ENCODE measurements around the gene GINS1.
"Not testable (repeated sequence)": the region's sequence is repeated elsewhere in the genome, so short reads cannot be mapped to it uniquely, and the experiment has no call there.

GINS1 gene

GRCh38 chr20:25471020-25471419 lies 63.5 kb downstream of the GINS1 start:
- H3K36me3 ChIP-seq (ENCODE audit: control insufficient read depth, insufficient read depth, low read length): no peaks in the 10 kb centered on the region
- no peaks in the 10 kb centered on the region for H3K27me3 ChIP-seq (replicated peaks; ENCODE audit: control insufficient read depth, insufficient read depth, low read length)
- no peak overlapping the region for H3K4me3 ChIP-seq (replicated peaks; ENCODE audit: low read depth, low read length)
- TF ChIP-seq, protein P1, sequence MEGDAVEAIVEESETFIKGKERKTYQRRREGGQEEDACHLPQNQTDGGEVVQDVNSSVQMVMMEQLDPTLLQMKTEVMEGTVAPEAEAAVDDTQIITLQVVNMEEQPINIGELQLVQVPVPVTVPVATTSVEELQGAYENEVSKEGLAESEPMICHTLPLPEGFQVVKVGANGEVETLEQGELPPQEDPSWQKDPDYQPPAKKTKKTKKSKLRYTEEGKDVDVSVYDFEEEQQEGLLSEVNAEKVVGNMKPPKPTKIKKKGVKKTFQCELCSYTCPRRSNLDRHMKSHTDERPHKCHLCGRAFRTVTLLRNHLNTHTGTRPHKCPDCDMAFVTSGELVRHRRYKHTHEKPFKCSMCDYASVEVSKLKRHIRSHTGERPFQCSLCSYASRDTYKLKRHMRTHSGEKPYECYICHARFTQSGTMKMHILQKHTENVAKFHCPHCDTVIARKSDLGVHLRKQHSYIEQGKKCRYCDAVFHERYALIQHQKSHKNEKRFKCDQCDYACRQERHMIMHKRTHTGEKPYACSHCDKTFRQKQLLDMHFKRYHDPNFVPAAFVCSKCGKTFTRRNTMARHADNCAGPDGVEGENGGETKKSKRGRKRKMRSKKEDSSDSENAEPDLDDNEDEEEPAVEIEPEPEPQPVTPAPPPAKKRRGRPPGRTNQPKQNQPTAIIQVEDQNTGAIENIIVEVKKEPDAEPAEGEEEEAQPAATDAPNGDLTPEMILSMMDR (IDR thresholded peaks at IDR 0.05; ENCODE audit: insufficient read depth, low read length, poor library complexity, severe bottlenecking): no peak
- no peak for DNase-seq (ENCODE audit: extremely low read depth, insufficient read length)

DNA sequence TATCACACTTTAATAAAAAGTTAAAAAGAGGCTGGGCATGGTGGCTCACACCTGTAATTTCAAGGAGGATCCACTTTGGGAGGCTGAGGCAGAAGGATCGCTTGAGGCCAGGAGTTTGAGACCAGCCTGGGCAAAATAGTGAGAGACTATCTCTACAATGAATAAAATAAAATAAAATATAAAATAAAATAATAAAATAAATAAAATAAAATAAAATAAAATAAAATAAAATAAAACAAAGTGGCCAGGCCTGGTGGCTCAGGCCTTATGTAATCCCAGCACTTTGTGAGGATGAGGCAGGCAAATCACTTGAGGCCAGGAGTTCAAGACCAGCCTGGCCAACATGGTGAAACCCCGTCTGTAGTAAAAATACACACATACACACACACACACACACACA lies 65.8 kb downstream of the GINS1 start:
- H3K4me3 ChIP-seq (replicated peaks; ENCODE audit: low read depth, low read length): not testable (repeated sequence)

DNA sequence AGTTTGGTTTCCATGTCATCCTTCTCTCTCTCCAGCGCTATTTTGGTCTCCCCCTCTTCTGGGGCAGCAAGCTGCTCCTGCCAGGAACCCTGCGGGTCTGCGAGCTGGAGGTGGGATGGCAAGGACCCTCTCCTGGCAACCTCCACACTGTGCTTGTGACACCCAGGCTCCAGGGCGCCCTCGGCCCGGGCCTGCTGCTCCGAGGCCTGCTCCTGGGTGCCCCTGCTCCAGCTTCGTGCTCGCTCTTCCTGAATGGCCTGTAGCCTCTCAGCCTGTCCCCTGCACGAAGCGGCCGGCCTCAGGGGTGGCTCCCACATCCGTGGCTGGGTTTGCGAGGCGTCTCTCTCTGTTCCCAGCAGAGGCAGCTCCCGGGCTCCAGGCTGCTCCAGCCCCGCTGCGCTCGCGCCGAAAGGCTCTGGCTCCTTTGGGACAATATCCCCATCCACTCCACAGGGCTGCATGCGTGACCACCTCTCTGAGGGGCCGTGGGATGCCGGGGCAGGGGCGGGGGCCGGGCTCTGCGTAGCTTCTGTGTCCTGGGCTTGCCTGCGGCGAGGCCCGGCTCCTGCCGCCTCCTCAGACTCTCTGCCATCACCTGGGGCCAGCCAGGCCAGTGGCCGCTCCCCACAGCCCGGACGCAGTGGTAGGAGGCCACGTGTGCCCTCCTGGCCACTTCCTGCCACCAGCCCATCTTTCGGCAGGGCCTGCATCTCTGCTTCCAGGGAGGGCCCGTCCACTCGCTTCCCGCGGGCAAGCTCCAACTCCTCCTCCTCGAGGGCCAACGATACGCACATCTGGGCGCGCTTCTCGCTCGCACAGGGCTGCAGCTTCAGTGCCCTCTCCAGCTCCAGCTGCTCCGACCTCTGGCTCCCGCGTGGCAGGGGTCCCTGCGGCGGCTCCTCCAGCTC lies 68.9 kb downstream of the GINS1 start:
- Histone ChIP-seq H3K36me3 (ENCODE audit: control insufficient read depth, insufficient read depth, low read length) (no peaks in the 10 kb centered on the region), H3K4me3 (replicated peaks; ENCODE audit: low read depth, low read length) (no peak overlapping the region), H3K27me3 (replicated peaks; ENCODE audit: control insufficient read depth, insufficient read depth, low read length) (no peaks in the 10 kb centered on the region; the same call in 1 of the 2 replicates)
- DNase-seq (ENCODE audit: extremely low read depth, insufficient read length): no peak
- TF ChIP-seq, protein P1 (IDR thresholded peaks at IDR 0.05; ENCODE audit: insufficient read depth, low read length, poor library complexity, severe bottlenecking): no peak

More for the DNA sequence above, 65.8 kb downstream of the GINS1 start:
- not testable (repeated sequence) for H3K27me3 ChIP-seq (replicated peaks; ENCODE audit: control insufficient read depth, insufficient read depth, low read length); H3K36me3 ChIP-seq (ENCODE audit: control insufficient read depth, insufficient read depth, low read length); DNase-seq (ENCODE audit: extremely low read depth, insufficient read length)

DNA sequence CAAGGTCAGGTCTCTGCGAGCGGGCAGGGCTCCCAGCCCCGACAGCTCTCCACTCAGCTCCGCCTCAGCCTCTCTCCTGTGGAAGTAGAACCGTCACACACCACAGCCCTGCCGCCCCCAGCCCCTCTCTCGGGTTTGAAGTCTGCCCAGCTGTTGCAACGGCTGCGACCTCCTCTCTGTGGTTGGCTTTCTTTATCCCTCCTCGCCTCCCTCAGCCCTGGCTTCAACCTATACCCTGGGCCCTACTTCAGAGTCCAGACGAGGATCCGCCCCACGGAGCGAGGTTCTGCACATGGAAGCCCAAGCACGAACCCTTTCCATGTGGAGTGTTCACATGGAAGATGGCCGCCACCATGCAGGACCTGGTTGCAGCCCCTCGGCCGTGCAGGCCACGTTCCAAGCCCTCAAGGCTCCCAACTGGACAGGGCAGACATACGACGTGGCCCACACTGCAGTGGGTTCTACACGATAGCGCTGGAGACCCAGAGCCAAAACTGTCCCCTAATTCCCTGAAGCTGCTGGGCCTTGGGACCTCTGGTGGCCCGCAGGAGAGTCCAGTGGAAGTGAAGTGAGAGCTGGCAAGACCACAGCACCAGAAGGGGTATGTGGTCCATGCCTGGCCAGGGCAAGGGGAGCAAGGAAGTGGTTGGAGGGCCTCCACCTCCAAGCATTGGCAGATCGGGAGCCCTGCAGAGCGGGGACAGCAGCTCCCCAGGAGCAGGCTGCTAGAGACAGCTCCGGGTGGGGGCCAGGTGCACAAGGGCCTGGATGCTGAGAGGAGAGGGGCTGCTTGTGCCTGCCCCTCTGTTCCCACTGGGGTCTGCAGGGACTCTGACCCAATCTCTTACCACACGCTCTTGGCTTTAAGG lies 69.8 kb downstream of the GINS1 start:
- Histone ChIP-seq H3K4me3 (replicated peaks; ENCODE audit: low read depth, low read length) (no peak overlapping the region), H3K27me3 (replicated peaks; ENCODE audit: control insufficient read depth, insufficient read depth, low read length) (no peaks in the 10 kb centered on the region; the same call in 1 of the 2 replicates), H3K36me3 (ENCODE audit: control insufficient read depth, insufficient read depth, low read length) (no peaks in the 10 kb centered on the region)
- TF ChIP-seq, protein P1 (IDR thresholded peaks at IDR 0.05; ENCODE audit: insufficient read depth, low read length, poor library complexity, severe bottlenecking): no peak
- DNase-seq (ENCODE audit: extremely low read depth, insufficient read length): no peak

- Histone ChIP-seq H3K4me3 (replicated peaks; ENCODE audit: low read depth, low read length) (no peak overlapping the region), H3K36me3 (ENCODE audit: control insufficient read depth, insufficient read depth, low read length) (no peaks in the 10 kb centered on the region)
- TF ChIP-seq, protein P1 (IDR thresholded peaks at IDR 0.05; ENCODE audit: insufficient read depth, low read length, poor library complexity, severe bottlenecking): no peak
These were observed 71.6 kb downstream of the GINS1 start for GRCh38 chr20:25478889-25479568.

More at GRCh38 chr20:25478889-25479568, 71.6 kb downstream of the GINS1 start:
- no peaks in the 10 kb centered on the region; the same call in 1 of the 2 replicates for H3K27me3 ChIP-seq (replicated peaks; ENCODE audit: control insufficient read depth, insufficient read depth, low read length)
- DNase-seq (ENCODE audit: extremely low read depth, insufficient read length): no peak

All from GM06990 (cell line).